T-cell (primary cell): Measurements from ENCODE around the gene ATAT1. TPM values are rescaled to one million over a fixed set of nuclear protein-coding genes. Genes with fewer than 3 reads are reported as not detected.
A peak's percentile ranks its signal among the peaks of the same experiment; 100 is the strongest.

Experiments
- ATAC-seq, 4 experiments: fragments of 200-7000 bp in 3 of 4; fragments of 150-1000 bp in 1 of 4; cut with Tn5 transposase; replicated peaks in 1 of 4; 1 replicate in 3 of 4; 2 replicates in 1 of 4; pipeline ENCODE4 v1.10.0; 2021; ENCODE audit warnings: moderate library complexity in 3 of 4, mild to moderate bottlenecking in 2 of 4, moderate number of reproducible peaks in 1 of 4
- CTCF ChIA-PET, 2 donors: fragments of 300-600 bp; sonication (Branson Sonifier 250); formaldehyde crosslinking; loops; one replicate each; lab custom pipeline; 2022; ENCODE audit warnings: antibody characterized with exemption in 2 of 2; lab: Charles Lee
- POLR2A ChIA-PET, 2 donors: fragments of 300-600 bp; sonication (Branson Sonifier 250); formaldehyde crosslinking; loops; one replicate each; lab custom pipeline; 2022; ENCODE audit warnings: antibody characterized with exemption in 2 of 2; lab: Charles Lee
- DNase-seq, 35 experiments: peaks; one replicate each; pipeline versions ENCODE4 v3.0.0 to v3.0.0-alpha.2; 2013 to 2023
- H3K27ac ChIP-seq: one replicate; pipeline ENCODE4 v1.5.1; 2013; ENCODE audit warnings: low read length
- H3K27me3 ChIP-seq, 2 experiments: replicated peaks in 1 of 2; 1 replicate in 1 of 2; 2 replicates in 1 of 2; pipeline versions ENCODE4 v1.6.1 to v1.7.0; 2013; ENCODE audit warnings: low read length in 1 of 2, mixed read lengths in 1 of 2; ENCODE audit not compliant: control insufficient read depth in 2 of 2, insufficient read depth in 2 of 2; ENCODE audit errors: extremely low read depth in 1 of 2
- H3K36me3 ChIP-seq, 2 donors: 1 replicate in 1 of 2; 2 replicates in 1 of 2; pipeline versions ENCODE4 v1.6.1 to v1.7.0; 2013; ENCODE audit warnings: low read length in 1 of 2; ENCODE audit not compliant: control insufficient read depth in 2 of 2, insufficient read depth in 1 of 2; ENCODE audit errors: extremely low read depth in 1 of 2
- H3K4me1 ChIP-seq, 2 experiments: 1 replicate in 1 of 2; 2 replicates in 1 of 2; pipeline versions ENCODE4 v1.6.1 to v1.7.0; 2013; ENCODE audit warnings: low read length in 2 of 2, mixed read lengths in 1 of 2; ENCODE audit not compliant: insufficient read depth in 2 of 2, control insufficient read depth in 1 of 2; ENCODE audit errors: extremely low read depth in 1 of 2
- H3K4me3 ChIP-seq, 2 donors: 1 replicate in 1 of 2; 2 replicates in 1 of 2; pipeline versions ENCODE4 v1.5.1 to v1.7.0; 2013; ENCODE audit warnings: mild to moderate bottlenecking in 2 of 2, low read length in 1 of 2, moderate library complexity in 1 of 2; ENCODE audit not compliant: control insufficient read depth in 1 of 2; ENCODE audit errors: extremely low read depth in 1 of 2
- H3K9me3 ChIP-seq: 2 replicates; pipeline ENCODE4 v1.7.0; 2013
- H3K27ac Mint-ChIP-seq, 2 donors: one replicate each; pipeline ENCODE4 v1.8.0; 2020 to 2021; ENCODE audit warnings: mild to moderate bottlenecking in 2 of 2, mixed read lengths in 2 of 2
- H3K27me3 Mint-ChIP-seq, 2 donors: one replicate each; pipeline ENCODE4 v1.8.0; 2021 to 2022; ENCODE audit warnings: mixed read lengths in 2 of 2
- H3K36me3 Mint-ChIP-seq: one replicate; pipeline ENCODE4 v1.8.0; 2021; ENCODE audit warnings: mixed read lengths
- H3K4me1 Mint-ChIP-seq, 3 donors: one replicate each; pipeline ENCODE4 v1.8.0; 2020 to 2022; ENCODE audit warnings: mixed read lengths in 3 of 3, mild to moderate bottlenecking in 1 of 3
- H3K4me3 Mint-ChIP-seq, 3 donors: one replicate each; pipeline ENCODE4 v1.8.0; 2020 to 2022; ENCODE audit warnings: mild to moderate bottlenecking in 3 of 3, mixed read lengths in 3 of 3, moderate library complexity in 3 of 3
- H3K9me3 Mint-ChIP-seq, 3 donors: one replicate each; pipeline ENCODE4 v1.8.0; 2020 to 2022; ENCODE audit warnings: mixed read lengths in 3 of 3
- WGBS: methylation state at CpG from one replicate; pipeline ENCODE4 v1.1.5; 2013; ENCODE audit warnings: missing lambda C conversion rate; ENCODE audit not compliant: insufficient coverage; 5-methylcytosine and 5-hydroxymethylcytosine counted together
- total RNA-seq, 35 experiments: library from RNA in 6 of 35; stranded (reverse) in 6 of 35; fragments of 120-200 nt in 1 of 35; gene quantifications; one replicate each; pipeline versions ENCODE4 v1.2.1 to v1.2.4 and lab custom pipeline; 2013 to 2026

Gene ATAT1
- total RNA-seq, 5 donors from 2014 or later (not counting 1 experiment from before 2014, with no cell fraction given) = 6.9 to 11.8 (median 10.4) TPM

- peaks cover 35% of the 10 kb centered on the region for H3K36me3 Mint-ChIP-seq
Observed at GRCh38 chr6:30614044-30614842, 12.4 kb upstream of the ATAT1 start.

GRCh38 chr6:30614843-30615218 is 11.8 kb upstream of the ATAT1 start:
- Mint-ChIP-seq H3K27me3 (peaks cover 0 to 2% of the 10 kb centered on the region in 2 donors), H3K4me1 (peaks cover 63 to 67% (median 64%) of the 10 kb centered on the region in 3 donors), H3K27ac (peak overlapping the region; percentile 100), H3K4me3 (peak overlapping the region; percentile 93 to 100 (median 98)), H3K9me3 (no peaks in the 10 kb centered on the region), H3K36me3 (peaks cover 36% of the 10 kb centered on the region)
- ATAC-seq (peak; percentile 58 to 63 (median 59)), DNase-seq (peak; percentile 56 to 97 (median 88))
- peaks cover 42 to 43% of the 10 kb centered on the region in 2 experiments for H3K4me1 ChIP-seq
- H3K4me3 ChIP-seq = peak overlapping the region; percentile 71 to 100
- WGBS = no CpG with 5 or more reads among the region's 6 CpGs
- peaks cover 4 to 28% of the 10 kb centered on the region in 2 donors for H3K36me3 ChIP-seq
- ChIA-PET CTCF (interaction anchor here in 1 of 2 donors (0.5 to 4.2 kb wide), 20 partner anchors 8 to 1248 kb away, joined by 3 to 23 read pairs (median 3); partner anchors contain the start of genes ABCF1, MDC1 and PRR3), POLR2A (interaction anchor here (0.5 to 3.1 kb wide), 41 partner anchors 10 to 1225 kb away, joined by 3 to 30 read pairs (median 5); partner anchors contain the start of genes ABCF1 (in 1 of the 2), MDC1 (in 1 of the 2) and PRR3 (in 1 of the 2))
- no peaks in the 10 kb centered on the region for H3K27me3 ChIP-seq
- H3K9me3 ChIP-seq = no peaks in the 10 kb centered on the region
- peak overlapping the region; percentile 100 for H3K27ac ChIP-seq

More at GRCh38 chr6:30614044-30614842, 12.4 kb upstream of the ATAT1 start:
- H3K4me1 ChIP-seq = peaks cover 45 to 48% of the 10 kb centered on the region in 2 experiments
- ATAC-seq = no peak
- WGBS = 0% methylated on average over 3 of the region's 8 CpGs
- H3K9me3 ChIP-seq = no peaks in the 10 kb centered on the region
- H3K4me1 Mint-ChIP-seq = peaks cover 63 to 67% (median 65%) of the 10 kb centered on the region in 3 donors
- H3K27ac Mint-ChIP-seq = peak overlapping the region; percentile 100
- peak overlapping the region; percentile 93 to 100 (median 98) for H3K4me3 Mint-ChIP-seq
- H3K4me3 ChIP-seq = peak overlapping the region; percentile 71 to 100
- DNase-seq = peak in 3 of 35 experiments; percentile 6 to 42 (median 16)
- ChIA-PET CTCF (interaction anchor here in 1 of 2 donors (0.5 to 4.2 kb wide), 20 partner anchors 13 to 1249 kb away, joined by 3 to 23 read pairs (median 3); partner anchors contain the start of genes ABCF1 and PRR3), POLR2A (interaction anchor here (0.5 to 3.1 kb wide), 39 partner anchors 9 to 1225 kb away, joined by 3 to 30 read pairs (median 5); partner anchors contain the start of genes ABCF1 (in 1 of the 2), MDC1 (in 1 of the 2), NFKBIL1 (in 1 of the 2) and PRR3 (in 1 of the 2))
- H3K27me3 ChIP-seq = no peaks in the 10 kb centered on the region
- no peaks in the 10 kb centered on the region for H3K9me3 Mint-ChIP-seq
- H3K27me3 Mint-ChIP-seq = peaks cover 0 to 2% of the 10 kb centered on the region in 2 donors
- peaks cover 2 to 25% of the 10 kb centered on the region in 2 donors for H3K36me3 ChIP-seq
- peak overlapping the region; percentile 100 for H3K27ac ChIP-seq

- peak overlapping the region; percentile 100 for H3K27ac ChIP-seq
- peak overlapping the region; percentile 100 for H3K27ac Mint-ChIP-seq
Observed at GRCh38 chr6:30615219-30615957, 11.3 kb upstream of the ATAT1 start.

GRCh38 chr6:30615958-30616810 is 10.5 kb upstream of the ATAT1 start:
- H3K36me3 ChIP-seq = peaks cover 4 to 31% of the 10 kb centered on the region in 2 donors
- H3K27me3 ChIP-seq = no peaks in the 10 kb centered on the region
- H3K36me3 Mint-ChIP-seq = peaks cover 39% of the 10 kb centered on the region
- CTCF ChIA-PET = interaction anchor here in 1 of 2 donors (1.0 to 4.2 kb wide), 3 partner anchors 63 to 106 kb away, joined by 3 to 23 read pairs (median 10); no protein-coding TSS in a partner anchor
- no peaks in the 10 kb centered on the region for H3K9me3 ChIP-seq
- no peaks in the 10 kb centered on the region for H3K9me3 Mint-ChIP-seq
- H3K4me3 Mint-ChIP-seq = peak overlapping the region; percentile 93 to 100 (median 98)
- H3K27ac ChIP-seq = peak overlapping the region; percentile 100
- peaks cover 0 to 2% of the 10 kb centered on the region in 2 donors for H3K27me3 Mint-ChIP-seq
- POLR2A ChIA-PET = interaction anchor here (0.6 to 3.1 kb wide), 12 partner anchors 11 to 126 kb away, joined by 3 to 24 read pairs (median 5); partner anchors contain the start of genes ABCF1 (in 1 of the 2), MDC1 (in 1 of the 2) and PRR3 (in 1 of the 2)
- peaks cover 34 to 37% of the 10 kb centered on the region in 2 experiments for H3K4me1 ChIP-seq
- DNase-seq (peak; percentile 18 to 68 (median 42)), ATAC-seq (no peak)
- WGBS = 0% methylated on average over 1 of the region's 10 CpGs
- peak overlapping the region; percentile 71 to 100 for H3K4me3 ChIP-seq
- H3K4me1 Mint-ChIP-seq = peaks cover 50 to 55% (median 51%) of the 10 kb centered on the region in 3 donors
- peak overlapping the region; percentile 100 for H3K27ac Mint-ChIP-seq

More at GRCh38 chr6:30615219-30615957, 11.3 kb upstream of the ATAT1 start:
- ATAC-seq = no peak
- peaks cover 58 to 62% (median 58%) of the 10 kb centered on the region in 3 donors for H3K4me1 Mint-ChIP-seq
- ChIA-PET CTCF (interaction anchor here in 1 of 2 donors (0.6 to 4.2 kb wide), 20 partner anchors 8 to 1248 kb away, joined by 3 to 23 read pairs (median 3); partner anchors contain the start of genes ABCF1, MDC1 and PRR3), POLR2A (interaction anchor here (0.5 to 3.1 kb wide), 42 partner anchors 10 to 1224 kb away, joined by 3 to 30 read pairs (median 5); partner anchors contain the start of genes ABCF1 (in 1 of the 2), MDC1 (in 1 of the 2) and PRR3 (in 1 of the 2))
- Histone ChIP-seq H3K9me3 (no peaks in the 10 kb centered on the region), H3K36me3 (peaks cover 4 to 30% of the 10 kb centered on the region in 2 donors), H3K27me3 (no peaks in the 10 kb centered on the region), H3K4me3 (peak overlapping the region; percentile 71 to 100), H3K4me1 (peaks cover 38 to 39% of the 10 kb centered on the region in 2 experiments)
- no CpG with 5 or more reads among the region's 10 CpGs for WGBS
- H3K4me3 Mint-ChIP-seq = peak overlapping the region; percentile 93 to 100 (median 98)
- peaks cover 36% of the 10 kb centered on the region for H3K36me3 Mint-ChIP-seq
- peaks cover 0 to 2% of the 10 kb centered on the region in 2 donors for H3K27me3 Mint-ChIP-seq
- peak in 29 of 35 experiments; percentile 13 to 66 (median 27) for DNase-seq
- H3K9me3 Mint-ChIP-seq = no peaks in the 10 kb centered on the region
